ENCODE measurements around the gene LRP8.

The LRP8 gene

DNA sequence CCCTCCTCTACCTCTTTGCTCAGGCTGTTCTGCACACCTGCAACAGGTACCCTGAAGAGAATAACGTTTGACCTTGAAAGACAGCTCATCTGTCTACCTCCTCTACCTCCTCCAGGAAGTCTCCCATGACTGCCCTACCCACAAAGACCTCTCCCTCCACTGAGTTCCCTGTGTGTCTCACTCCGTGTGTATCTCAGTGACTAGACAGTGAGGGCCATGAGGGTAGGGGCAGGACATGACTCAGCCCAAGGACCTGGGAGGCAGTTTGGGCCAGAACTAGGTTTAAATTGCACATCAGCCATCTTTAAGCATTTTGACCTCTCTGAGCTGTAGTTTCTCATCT lies 32.0 kb upstream of the LRP8 start:
- TF ChIP-seq, protein P1, sequence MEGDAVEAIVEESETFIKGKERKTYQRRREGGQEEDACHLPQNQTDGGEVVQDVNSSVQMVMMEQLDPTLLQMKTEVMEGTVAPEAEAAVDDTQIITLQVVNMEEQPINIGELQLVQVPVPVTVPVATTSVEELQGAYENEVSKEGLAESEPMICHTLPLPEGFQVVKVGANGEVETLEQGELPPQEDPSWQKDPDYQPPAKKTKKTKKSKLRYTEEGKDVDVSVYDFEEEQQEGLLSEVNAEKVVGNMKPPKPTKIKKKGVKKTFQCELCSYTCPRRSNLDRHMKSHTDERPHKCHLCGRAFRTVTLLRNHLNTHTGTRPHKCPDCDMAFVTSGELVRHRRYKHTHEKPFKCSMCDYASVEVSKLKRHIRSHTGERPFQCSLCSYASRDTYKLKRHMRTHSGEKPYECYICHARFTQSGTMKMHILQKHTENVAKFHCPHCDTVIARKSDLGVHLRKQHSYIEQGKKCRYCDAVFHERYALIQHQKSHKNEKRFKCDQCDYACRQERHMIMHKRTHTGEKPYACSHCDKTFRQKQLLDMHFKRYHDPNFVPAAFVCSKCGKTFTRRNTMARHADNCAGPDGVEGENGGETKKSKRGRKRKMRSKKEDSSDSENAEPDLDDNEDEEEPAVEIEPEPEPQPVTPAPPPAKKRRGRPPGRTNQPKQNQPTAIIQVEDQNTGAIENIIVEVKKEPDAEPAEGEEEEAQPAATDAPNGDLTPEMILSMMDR (conservative IDR thresholded peaks at IDR 0.05; ENCODE audit: low read length) = no peak
- H3K4me3 ChIP-seq (ENCODE audit: low read length) = no peak overlapping the region
- DNase-seq (ENCODE audit: low read depth) = no peak

DNA sequence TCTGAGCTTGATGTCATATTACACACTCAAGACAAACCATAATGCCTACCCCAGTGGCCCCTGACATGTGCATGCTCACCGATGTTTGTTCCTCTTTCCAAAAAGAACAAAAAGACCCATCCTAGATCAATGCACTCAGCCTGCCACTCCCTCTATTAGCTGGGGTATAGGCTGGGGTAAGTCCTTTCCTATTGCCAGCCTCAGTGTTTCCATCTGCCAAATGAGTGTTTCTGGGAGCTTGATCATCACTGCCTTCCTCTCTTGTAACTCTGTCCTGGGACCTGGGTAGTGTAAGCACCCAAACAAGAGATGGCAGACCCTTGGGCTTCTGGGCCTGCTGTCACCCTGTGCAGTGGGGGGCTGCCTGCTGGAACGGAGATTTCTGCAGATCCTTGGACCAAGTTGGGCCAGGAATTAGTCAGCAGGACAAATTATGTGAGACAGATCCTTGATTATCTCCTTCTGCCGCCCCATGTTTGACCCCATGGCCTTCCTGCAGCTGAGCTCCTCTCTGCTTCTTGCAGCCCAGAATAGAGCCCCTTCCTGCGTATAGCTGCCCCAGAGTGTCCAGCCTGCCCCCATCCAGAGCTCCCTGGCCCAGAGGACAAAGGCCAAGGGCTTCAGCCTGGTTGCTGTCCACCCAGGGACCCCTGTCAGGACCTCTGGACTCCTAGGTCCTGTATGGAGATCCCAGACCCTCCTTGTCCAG lies 31.5 kb upstream of the LRP8 start:
- DNase-seq (ENCODE audit: low read depth) = no peak
- TF ChIP-seq, protein P1 (conservative IDR thresholded peaks at IDR 0.05; ENCODE audit: low read length) = no peak
- H3K4me3 ChIP-seq (ENCODE audit: low read length) = no peak overlapping the region

DNA sequence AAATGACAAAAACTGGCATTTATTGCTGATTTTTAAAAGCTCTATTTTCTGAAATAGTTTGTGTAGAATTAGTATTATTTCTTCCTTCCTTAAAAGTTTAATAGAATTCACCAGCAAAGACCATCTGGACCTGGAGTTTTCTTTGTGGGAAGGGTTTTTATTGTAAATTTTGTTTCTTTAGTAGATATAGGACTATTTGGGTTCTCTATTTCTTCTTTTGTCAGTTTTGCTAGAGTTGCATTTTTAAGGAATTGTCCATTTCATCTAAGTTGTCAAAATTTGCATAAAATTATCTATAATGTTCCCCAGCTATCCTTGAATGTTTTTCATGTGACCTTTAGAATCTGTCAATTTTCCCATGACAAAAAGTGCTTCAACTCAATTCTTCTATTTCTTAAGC lies 28.8 kb upstream of the LRP8 start:
- TF ChIP-seq, protein P1 (conservative IDR thresholded peaks at IDR 0.05; ENCODE audit: low read length) = no peak
- H3K4me3 ChIP-seq (ENCODE audit: low read length) = no peak overlapping the region
- no peak for DNase-seq (ENCODE audit: low read depth)

DNA sequence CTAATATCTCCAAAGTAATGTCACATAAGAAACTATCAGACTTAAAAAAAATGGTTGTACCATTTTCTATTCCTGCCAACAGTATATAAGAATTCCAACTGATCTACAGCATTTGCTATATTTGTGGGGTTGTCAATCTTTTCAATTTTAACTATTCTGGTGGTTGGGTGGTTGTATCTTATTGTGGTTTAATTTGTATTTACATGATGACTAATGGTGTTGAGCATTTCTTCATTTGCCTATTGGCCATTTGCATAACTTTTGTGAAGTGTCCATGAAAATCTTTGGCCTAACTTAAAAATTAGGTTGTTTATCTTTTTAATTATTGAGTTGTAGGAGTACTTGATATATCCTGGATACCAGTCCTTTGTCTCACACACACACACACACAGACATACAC lies 26.2 kb upstream of the LRP8 start:
- TF ChIP-seq, protein P1 (conservative IDR thresholded peaks at IDR 0.05; ENCODE audit: low read length) = no peak
- DNase-seq (ENCODE audit: low read depth) = no peak
- no peak overlapping the region for H3K4me3 ChIP-seq (ENCODE audit: low read length)

DNA sequence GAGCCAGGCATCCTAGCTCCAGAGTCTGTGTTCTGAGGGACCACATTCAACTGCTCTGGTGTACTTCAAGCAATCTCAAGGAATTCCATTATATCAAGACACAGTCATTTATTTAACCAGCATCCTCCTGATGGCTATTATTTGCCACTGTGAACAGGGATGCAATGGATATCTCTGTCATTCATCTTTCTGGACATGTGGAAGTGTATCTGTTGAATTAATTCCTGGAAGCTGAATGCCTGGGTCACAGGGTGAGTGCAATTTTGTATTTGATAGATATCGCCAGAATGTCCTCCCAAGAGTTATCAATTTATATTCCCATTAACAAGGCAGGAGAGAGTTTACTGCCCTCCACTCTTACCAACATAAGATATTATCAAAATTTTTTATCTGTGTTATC lies 24.7 kb upstream of the LRP8 start:
- DNase-seq (ENCODE audit: low read depth) = no peak
- H3K4me3 ChIP-seq (ENCODE audit: low read length) = no peak overlapping the region
- TF ChIP-seq, protein P1 (conservative IDR thresholded peaks at IDR 0.05; ENCODE audit: low read length) = no peak

DNA sequence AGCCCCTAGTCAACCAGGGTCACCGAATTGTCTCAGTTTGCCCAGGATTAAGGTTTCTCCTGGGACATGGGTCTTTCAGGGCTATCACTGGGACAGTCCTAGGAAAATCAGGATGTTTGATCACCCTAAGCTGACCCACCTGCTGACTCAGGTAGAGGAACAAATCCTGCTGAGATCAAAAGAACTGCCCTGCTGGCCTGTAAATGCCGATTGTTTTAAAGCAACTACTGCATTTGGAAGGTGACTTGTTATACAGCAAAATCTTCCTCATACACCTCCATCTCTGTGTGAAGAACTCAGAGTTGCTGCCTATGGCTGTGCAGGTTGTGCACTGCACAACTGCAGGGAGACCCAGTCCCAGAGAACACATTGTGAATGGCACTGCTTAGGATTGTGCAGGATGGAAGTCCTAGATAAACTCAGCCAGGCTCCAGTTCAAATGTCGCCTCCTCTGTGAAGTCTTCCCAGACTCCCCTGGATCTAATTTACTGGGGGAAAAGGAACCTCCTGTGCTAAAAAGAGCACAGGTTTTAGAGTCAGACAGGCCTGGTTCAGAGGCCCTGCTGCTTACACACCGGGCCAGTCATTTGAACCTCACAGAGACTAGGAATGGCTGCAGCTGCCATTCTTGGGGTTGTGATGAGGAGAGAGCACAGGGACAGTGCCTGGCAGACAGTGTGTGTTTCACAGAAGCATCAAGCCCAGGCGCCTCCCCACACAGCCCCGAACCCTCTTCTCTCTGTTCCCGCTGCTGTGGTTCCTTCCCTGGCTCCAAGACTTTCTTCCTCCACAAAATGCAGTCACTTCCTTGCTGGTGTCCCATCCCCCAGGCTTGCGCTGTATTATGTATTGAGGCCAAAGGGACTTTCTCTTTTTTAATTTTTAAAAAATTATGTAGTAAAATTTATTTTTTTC lies 23.2 kb upstream of the LRP8 start:
- DNase-seq (ENCODE audit: low read depth) = no peak
- H3K4me3 ChIP-seq (ENCODE audit: low read length) = no peak overlapping the region
- TF ChIP-seq, protein P1 (conservative IDR thresholded peaks at IDR 0.05; ENCODE audit: low read length) = no peak

Measured in AG10803 (cell line).